ES-I3 (cell line): ENCODE measurements around the gene SLC35G4.
"Not testable (repeated sequence)": the region's sequence is repeated elsewhere in the genome, so short reads cannot be mapped to it uniquely, and the experiment has no call there.

Experiments
- H3K36me3 ChIP-seq: 2 replicates; pipeline ENCODE4 v1.6.1; 2013; ENCODE audit warnings: mild to moderate bottlenecking, low read length, control low read depth, moderate library complexity; ENCODE audit not compliant: insufficient read depth
- H3K4me1 ChIP-seq: 2 replicates; pipeline ENCODE4 v1.6.1; 2013; ENCODE audit warnings: mild to moderate bottlenecking, control low read depth, low read length; ENCODE audit not compliant: insufficient read depth
- H3K9ac ChIP-seq: 2 replicates; pipeline ENCODE4 v1.6.1; 2013; ENCODE audit warnings: low read depth, mild to moderate bottlenecking, low read length, moderate library complexity
- H3K9me3 ChIP-seq: 2 replicates; pipeline ENCODE4 v1.6.1; 2013; ENCODE audit warnings: mild to moderate bottlenecking, low read length, moderate library complexity; ENCODE audit not compliant: control insufficient read depth, insufficient read depth

Gene SLC35G4

DNA sequence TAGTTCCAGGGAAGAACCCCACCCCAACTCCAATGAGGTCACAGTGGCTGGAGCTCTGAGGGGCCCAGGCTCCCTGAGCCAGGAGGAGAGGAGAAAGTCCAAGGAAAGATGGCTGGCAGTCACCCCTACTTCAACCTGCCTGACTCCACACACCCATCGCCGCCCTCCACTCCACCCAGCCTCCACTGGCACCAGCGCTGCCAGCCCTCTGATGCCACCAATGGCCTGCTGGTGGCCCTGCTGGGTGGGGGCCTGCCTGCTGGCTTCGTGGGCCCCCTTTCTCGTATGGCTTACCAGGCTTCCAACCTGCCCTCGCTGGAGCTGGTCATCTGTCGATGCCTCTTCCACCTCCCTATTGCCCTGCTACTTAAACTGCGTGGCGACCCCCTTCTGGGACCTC, at the start of gene SLC35G4:
TSS of gene SLC35G4 (plus strand) at position 109 of the 400 bp plus-strand sequence. CDS start at position 109, 0 bp downstream.
- not testable (repeated sequence) for H3K9ac ChIP-seq

GRCh38 chr18:11561293-11561692, 48.1 kb upstream of the SLC35G4 start:
- Histone ChIP-seq H3K9me3 (no peaks in the 10 kb centered on the region), H3K4me1 (no peaks in the 10 kb centered on the region), H3K9ac (no peak overlapping the region), H3K36me3 (no peaks in the 10 kb centered on the region)

More for the DNA sequence above, at the start of gene SLC35G4:
- H3K4me1 ChIP-seq, H3K36me3 ChIP-seq, H3K9me3 ChIP-seq: not testable (repeated sequence)

DNA sequence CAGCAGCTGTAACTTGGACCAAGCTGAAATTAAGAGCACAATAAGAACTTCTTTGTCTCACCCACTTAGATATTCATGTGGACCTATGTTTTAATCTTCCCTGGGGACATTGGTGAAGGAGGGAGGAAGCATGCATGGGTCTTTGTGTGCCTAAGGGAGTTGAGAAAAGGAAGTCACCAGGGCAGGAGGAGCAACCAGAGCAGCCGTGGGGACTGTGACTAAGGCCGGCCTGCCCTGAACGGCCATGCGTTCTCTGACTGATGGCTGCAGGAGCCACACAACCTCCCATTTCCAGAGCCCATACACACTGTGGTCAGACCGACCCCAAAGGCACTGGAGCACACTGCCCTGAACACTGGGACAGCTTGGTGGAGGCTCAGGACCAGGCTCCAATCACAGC, 43.7 kb upstream of the SLC35G4 start:
- Histone ChIP-seq H3K4me1 (no peaks in the 10 kb centered on the region), H3K9me3 (no peaks in the 10 kb centered on the region), H3K9ac (no peak overlapping the region), H3K36me3 (no peaks in the 10 kb centered on the region)

GRCh38 chr18:11566236-11566965, 43.0 kb upstream of the SLC35G4 start:
- H3K36me3 ChIP-seq: no peaks in the 10 kb centered on the region
- no peaks in the 10 kb centered on the region for H3K4me1 ChIP-seq
- no peak overlapping the region for H3K9ac ChIP-seq
- no peaks in the 10 kb centered on the region for H3K9me3 ChIP-seq

DNA sequence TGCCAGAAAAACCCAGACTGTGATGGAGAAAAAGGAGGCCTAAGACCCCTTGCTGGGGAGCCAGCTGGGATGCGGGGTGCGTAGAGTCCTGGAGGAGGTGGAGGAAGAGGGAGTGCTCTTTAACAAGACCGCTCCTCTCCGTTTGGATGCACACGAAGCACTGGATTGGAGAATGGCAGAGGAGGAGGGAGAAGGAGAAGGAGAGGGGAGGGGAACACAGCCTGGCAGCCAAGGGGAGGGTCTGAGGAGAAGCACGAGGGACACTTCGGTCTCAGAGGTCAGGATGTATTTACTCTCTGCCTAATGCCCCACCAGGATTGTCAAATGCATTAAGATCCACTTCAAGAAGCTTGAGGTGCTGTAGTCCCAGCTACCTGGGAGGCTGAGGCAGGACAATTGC, 42.0 kb upstream of the SLC35G4 start:
- Histone ChIP-seq H3K36me3 (no peaks in the 10 kb centered on the region), H3K4me1 (no peaks in the 10 kb centered on the region), H3K9me3 (no peaks in the 10 kb centered on the region), H3K9ac (no peak overlapping the region)

GRCh38 chr18:11570073-11570588, 39.3 kb upstream of the SLC35G4 start:
- Histone ChIP-seq H3K9me3 (no peaks in the 10 kb centered on the region), H3K36me3 (no peaks in the 10 kb centered on the region), H3K9ac (no peak overlapping the region), H3K4me1 (no peaks in the 10 kb centered on the region)

DNA sequence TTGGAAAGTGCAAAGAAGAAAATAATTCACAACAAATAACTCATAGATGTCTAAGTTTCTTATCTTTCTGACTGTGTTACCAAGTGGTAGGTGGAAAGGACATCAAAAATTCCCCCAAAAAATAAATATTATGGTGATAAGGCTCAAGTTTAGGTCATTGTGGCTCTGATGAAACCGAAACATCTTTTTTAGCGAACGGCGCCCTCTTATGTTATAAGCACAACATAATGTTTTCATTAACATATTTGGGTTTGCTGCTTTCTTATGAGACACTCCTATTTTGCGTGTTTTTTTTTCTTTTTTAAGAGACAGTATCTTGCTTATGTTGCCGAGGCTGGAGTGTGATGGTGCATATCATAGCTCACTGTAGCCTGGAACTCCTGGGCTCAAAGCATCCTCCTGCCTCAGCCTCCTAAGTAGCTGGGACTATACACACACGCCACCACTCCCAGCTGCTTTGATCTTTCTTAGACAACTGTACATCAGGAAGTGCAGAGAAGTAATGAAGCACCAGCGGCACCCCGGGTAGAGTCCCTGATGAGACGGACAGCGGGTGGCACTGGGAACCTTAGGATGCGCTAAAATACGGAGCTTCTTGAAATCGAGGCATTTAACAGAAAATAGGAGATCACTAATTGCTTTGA, 38.5 kb upstream of the SLC35G4 start:
- Histone ChIP-seq H3K9ac (no peak overlapping the region), H3K4me1 (no peaks in the 10 kb centered on the region), H3K9me3 (no peaks in the 10 kb centered on the region), H3K36me3 (no peaks in the 10 kb centered on the region)

DNA sequence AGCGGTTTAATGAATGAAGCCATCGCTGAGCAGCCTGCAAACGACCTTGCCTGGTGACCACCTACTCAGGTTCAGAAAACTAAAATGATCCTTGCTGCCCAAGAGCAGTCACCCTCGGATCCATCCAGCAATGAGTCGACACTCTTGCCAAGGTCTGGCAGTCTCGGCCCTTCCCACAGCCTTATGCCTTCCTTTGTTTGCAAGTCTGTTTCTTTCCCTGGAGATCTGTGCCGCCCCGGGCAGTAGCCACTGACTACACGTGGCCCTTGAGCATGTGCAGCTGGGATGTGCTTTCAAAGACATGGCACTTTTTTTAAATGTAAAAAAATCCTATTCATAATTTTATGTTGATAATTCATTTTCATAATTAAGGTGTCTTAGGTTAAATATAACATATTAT, 37.2 kb upstream of the SLC35G4 start:
- no peaks in the 10 kb centered on the region for H3K4me1 ChIP-seq
- H3K36me3 ChIP-seq: no peaks in the 10 kb centered on the region
- no peak overlapping the region for H3K9ac ChIP-seq
- H3K9me3 ChIP-seq: no peaks in the 10 kb centered on the region

DNA sequence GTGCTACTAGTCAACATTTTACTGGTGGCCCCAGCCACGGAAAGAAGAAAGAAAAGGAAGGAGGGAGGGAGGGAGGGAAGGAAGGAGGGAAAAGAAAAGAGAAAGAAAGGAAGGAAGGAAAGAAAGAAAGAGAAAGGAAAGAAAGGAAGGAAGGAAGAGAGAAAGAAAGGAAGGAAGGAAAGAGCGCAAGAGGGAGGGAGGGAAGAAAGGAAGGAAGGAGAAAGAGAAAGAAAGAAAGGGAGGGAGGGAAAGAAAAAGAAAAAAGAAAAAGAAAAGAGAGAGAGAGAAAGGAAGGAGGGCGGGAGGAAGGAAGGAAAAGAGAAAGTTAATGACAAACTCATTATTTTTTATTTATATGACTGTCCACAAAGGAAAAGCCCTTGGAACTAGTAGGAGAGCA, 34.9 kb upstream of the SLC35G4 start:
- no peaks in the 10 kb centered on the region for H3K36me3 ChIP-seq
- no peak overlapping the region for H3K9ac ChIP-seq
- H3K9me3 ChIP-seq: no peaks in the 10 kb centered on the region
- no peaks in the 10 kb centered on the region for H3K4me1 ChIP-seq

DNA sequence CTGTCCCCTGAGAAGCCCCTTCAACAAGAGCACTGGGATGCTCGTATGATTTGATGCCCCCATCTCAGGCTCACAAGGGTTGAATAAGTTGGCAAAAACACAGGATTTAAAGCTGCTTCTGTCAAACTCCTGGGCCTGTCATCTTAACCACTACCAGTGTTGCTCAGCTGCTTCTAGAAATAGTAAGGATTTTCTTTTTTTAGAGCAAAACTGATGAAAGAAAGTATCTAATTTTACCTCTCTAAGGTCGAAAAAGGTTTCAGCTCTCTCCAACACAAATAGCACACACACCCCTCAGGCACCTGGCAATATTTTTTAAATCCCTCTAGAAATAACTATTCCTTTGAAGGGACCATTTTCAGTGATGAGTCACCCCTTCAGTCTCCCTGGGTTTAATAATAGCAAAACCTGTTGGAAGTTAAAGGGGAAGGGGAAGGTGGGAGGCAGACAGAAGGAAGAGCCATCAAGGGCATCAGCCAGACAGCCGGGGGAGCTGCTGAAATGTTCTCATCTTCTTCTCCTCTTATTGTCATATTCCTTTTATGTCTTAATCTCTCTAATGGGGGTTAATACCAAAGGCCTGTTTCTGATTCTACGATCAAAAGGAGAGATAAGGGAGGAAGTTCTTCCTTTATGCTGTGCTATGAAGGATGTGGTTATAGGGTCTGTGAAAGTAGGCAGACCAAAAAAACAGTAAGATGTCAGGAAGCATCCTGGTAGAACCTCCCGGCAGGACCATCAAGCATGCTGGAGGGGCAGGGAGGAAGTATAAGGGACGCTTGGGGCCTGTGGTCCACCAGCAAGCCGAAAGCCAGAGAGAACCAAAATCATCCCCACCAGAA, 31.9 kb upstream of the SLC35G4 start:
- Histone ChIP-seq H3K9ac (no peak overlapping the region), H3K36me3 (no peaks in the 10 kb centered on the region), H3K9me3 (no peaks in the 10 kb centered on the region), H3K4me1 (no peaks in the 10 kb centered on the region)

DNA sequence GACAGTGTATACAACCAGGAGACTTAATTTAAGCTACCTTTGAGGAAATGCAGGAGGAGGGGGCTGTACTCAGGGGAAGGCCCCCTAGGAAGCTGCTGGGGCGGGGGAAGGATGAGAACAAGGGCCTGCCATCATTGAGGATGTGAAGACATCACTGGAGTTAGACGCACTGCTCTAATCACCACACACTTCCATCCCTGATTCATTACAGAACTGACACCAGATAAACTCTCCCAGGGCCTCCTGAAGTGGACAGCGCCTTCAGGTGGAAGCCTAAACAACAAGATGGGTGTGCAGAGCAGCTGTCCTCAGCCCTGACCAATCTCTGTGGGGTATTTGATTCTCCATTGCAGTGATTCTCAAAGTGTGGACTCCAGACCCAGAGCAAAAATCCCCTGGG, 30.6 kb upstream of the SLC35G4 start:
- Histone ChIP-seq H3K9ac (no peak overlapping the region), H3K9me3 (no peaks in the 10 kb centered on the region), H3K4me1 (no peaks in the 10 kb centered on the region), H3K36me3 (no peaks in the 10 kb centered on the region)

GRCh38 chr18:11579916-11580315, 29.5 kb upstream of the SLC35G4 start:
- H3K36me3 ChIP-seq: no peaks in the 10 kb centered on the region
- no peaks in the 10 kb centered on the region for H3K9me3 ChIP-seq
- H3K9ac ChIP-seq: no peak overlapping the region
- H3K4me1 ChIP-seq: no peaks in the 10 kb centered on the region

DNA sequence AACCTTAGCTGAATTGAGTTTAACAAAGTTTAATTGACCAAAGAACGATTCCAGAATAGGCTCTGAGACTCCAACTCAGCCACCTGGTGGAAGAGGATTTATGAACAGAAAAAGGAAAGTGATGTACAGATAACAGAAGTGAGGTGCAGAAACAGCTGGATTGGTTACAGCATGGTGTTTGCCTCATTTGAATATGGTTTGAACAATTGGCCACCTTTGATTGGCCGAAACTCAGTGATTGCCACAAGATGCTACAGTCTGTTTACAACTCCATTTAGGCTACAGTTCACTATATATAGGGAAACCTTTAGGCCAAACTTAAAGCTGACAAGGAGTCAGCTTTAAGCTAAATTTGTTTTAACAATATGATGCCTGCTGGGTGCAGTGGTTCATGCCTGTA, 28.1 kb upstream of the SLC35G4 start:
- Histone ChIP-seq H3K4me1 (no peaks in the 10 kb centered on the region), H3K36me3 (no peaks in the 10 kb centered on the region), H3K9ac (no peak overlapping the region), H3K9me3 (no peaks in the 10 kb centered on the region)

- Histone ChIP-seq H3K9me3 (no peaks in the 10 kb centered on the region), H3K36me3 (no peaks in the 10 kb centered on the region), H3K4me1 (no peaks in the 10 kb centered on the region), H3K9ac (no peak overlapping the region)
Observed at GRCh38 chr18:11585596-11585995, 23.8 kb upstream of the SLC35G4 start.
